ENCODE data around the gene PALLD.

GRCh38 chr4:168614281-168615057, 117.6 kb downstream of the PALLD start:
- no peak for TF ChIP-seq GATA2 (IDR thresholded peaks at IDR 0.05; ENCODE audit: low read depth, low read length)
- TF ChIP-seq GATA3 (IDR thresholded peaks at IDR 0.05; ENCODE audit: low read depth, low read length), result no peak
